Peyer's patch (tissue), 4 donors: ENCODE results near the gene VPS39. TPM values are rescaled to one million over a fixed set of nuclear protein-coding genes. Genes with fewer than 3 reads are reported as not detected.

Experiments used
- DNase-seq, 3 donors: peaks; one replicate each; pipeline ENCODE4 v3.0.0-alpha.2; 2017 to 2019
- H3K27ac ChIP-seq, 4 donors: fragments of 200-600 bp; sonication (generic); one replicate each; pipeline ENCODE4 v1.5.1; 2016 to 2019
- H3K27me3 ChIP-seq, 2 donors: fragments of 200-600 bp; sonication (generic); one replicate each; pipeline ENCODE4 v1.5.1; 2019
- H3K36me3 ChIP-seq, 3 donors: fragments of 200-600 bp; sonication (generic); one replicate each; pipeline ENCODE4 v1.5.1; 2016 to 2019
- H3K4me1 ChIP-seq, 4 donors: fragments of 200-600 bp; sonication (generic); one replicate each; pipeline ENCODE4 v1.5.1; 2016 to 2019
- H3K4me3 ChIP-seq, 4 donors: fragments of 200-600 bp; sonication (generic); 1 replicate in 3 of 4; 2 replicates in 1 of 4; pipeline ENCODE4 v1.5.1; 2016 to 2019; ENCODE audit warnings: mild to moderate bottlenecking in 1 of 4
- H3K9me3 ChIP-seq, 4 donors: fragments of 200-600 bp; sonication (generic); one replicate each; pipeline ENCODE4 v1.5.1; 2016 to 2019; ENCODE audit warnings: mild to moderate bottlenecking in 1 of 4
- CTCF ChIP-seq, 6 experiments: fragments of 450-650 bp in 4 of 6; fragments of 200-600 bp in 2 of 6; sonication (generic) in 1 of 6; IDR thresholded peaks; one replicate each; pipeline ENCODE4 v1.5.1; 2017 to 2019; ENCODE audit warnings: antibody characterized with exemption in 6 of 6, mild to moderate bottlenecking in 3 of 6, moderate library complexity in 1 of 6
- POLR2A ChIP-seq, 2 donors: fragments of 450-650 bp; IDR thresholded peaks; one replicate each; pipeline ENCODE4 v1.5.1; 2017; ENCODE audit warnings: antibody characterized with exemption in 2 of 2, mild to moderate bottlenecking in 2 of 2, moderate library complexity in 2 of 2
- total RNA-seq, 4 donors: library from RNA; depleted of rRNA; stranded (reverse); fragments of >200 nt; gene quantifications; one replicate each; pipeline ENCODE4 v1.1.0, GENCODE V29; 2016

The VPS39 gene, protein sequence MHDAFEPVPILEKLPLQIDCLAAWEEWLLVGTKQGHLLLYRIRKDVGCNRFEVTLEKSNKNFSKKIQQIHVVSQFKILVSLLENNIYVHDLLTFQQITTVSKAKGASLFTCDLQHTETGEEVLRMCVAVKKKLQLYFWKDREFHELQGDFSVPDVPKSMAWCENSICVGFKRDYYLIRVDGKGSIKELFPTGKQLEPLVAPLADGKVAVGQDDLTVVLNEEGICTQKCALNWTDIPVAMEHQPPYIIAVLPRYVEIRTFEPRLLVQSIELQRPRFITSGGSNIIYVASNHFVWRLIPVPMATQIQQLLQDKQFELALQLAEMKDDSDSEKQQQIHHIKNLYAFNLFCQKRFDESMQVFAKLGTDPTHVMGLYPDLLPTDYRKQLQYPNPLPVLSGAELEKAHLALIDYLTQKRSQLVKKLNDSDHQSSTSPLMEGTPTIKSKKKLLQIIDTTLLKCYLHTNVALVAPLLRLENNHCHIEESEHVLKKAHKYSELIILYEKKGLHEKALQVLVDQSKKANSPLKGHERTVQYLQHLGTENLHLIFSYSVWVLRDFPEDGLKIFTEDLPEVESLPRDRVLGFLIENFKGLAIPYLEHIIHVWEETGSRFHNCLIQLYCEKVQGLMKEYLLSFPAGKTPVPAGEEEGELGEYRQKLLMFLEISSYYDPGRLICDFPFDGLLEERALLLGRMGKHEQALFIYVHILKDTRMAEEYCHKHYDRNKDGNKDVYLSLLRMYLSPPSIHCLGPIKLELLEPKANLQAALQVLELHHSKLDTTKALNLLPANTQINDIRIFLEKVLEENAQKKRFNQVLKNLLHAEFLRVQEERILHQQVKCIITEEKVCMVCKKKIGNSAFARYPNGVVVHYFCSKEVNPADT
- total RNA-seq, result 100 to 1,000 TPM; 141 to 314 (median 192) TPM

- H3K4me3 ChIP-seq, result peak within 1 kb of the TSS; percentile 66 to 89 (median 78)
- H3K36me3 ChIP-seq, result peaks cover 0 to 27% (median 0%) of the 10 kb centered on the region in 3 donors
- TF ChIP-seq POLR2A (IDR thresholded peaks at IDR 0.05) (peak; percentile 48 to 72), CTCF (IDR thresholded peaks at IDR 0.05) (no peak)
- peak within 1 kb of the TSS; percentile 61 to 84 (median 78) for H3K27ac ChIP-seq
- peak; percentile 86 to 93 (median 87) for DNase-seq
- no peaks in the 10 kb centered on the region for H3K9me3 ChIP-seq
- peaks cover 0 to 15% (median 0%) of the 10 kb centered on the region in 4 donors for H3K4me1 ChIP-seq
- H3K27me3 ChIP-seq, result no peaks in the 10 kb centered on the region
These were observed at the start of gene VPS39 for GRCh38 chr15:42207674-42208579. Gene VPS39 (minus strand): TSS chr15:42208304. CDS start chr15:42208153, 151 bp downstream.

- no peak overlapping the region for H3K4me3 ChIP-seq
These were observed 45.2 kb upstream of the VPS39 start for GRCh38 chr15:42253300-42253699.

GRCh38 chr15:42240823-42241222, 32.7 kb upstream of the VPS39 start:
- Histone ChIP-seq H3K27ac (no peak overlapping the region), H3K9me3 (no peaks in the 10 kb centered on the region), H3K4me3 (no peak overlapping the region), H3K27me3 (no peaks in the 10 kb centered on the region), H3K36me3 (peaks cover 0 to 66% (median 0%) of the 10 kb centered on the region in 3 donors), H3K4me1 (no peaks in the 10 kb centered on the region)
- DNase-seq, result no peak
- TF ChIP-seq POLR2A (IDR thresholded peaks at IDR 0.05), result no peak

More at GRCh38 chr15:42253300-42253699, 45.2 kb upstream of the VPS39 start:
- no peak for DNase-seq
- Histone ChIP-seq H3K4me1 (no peaks in the 10 kb centered on the region), H3K27ac (no peak overlapping the region), H3K36me3 (peaks cover 0 to 55% (median 0%) of the 10 kb centered on the region in 3 donors), H3K27me3 (no peaks in the 10 kb centered on the region), H3K9me3 (no peaks in the 10 kb centered on the region)
- TF ChIP-seq POLR2A (IDR thresholded peaks at IDR 0.05), result no peak
- no peak for TF ChIP-seq CTCF (IDR thresholded peaks at IDR 0.05)

- no peak overlapping the region for H3K27ac ChIP-seq
- no peaks in the 10 kb centered on the region for H3K4me1 ChIP-seq
- no peak for DNase-seq
- H3K4me3 ChIP-seq, result no peak overlapping the region
- TF ChIP-seq POLR2A (IDR thresholded peaks at IDR 0.05) (no peak), CTCF (IDR thresholded peaks at IDR 0.05) (no peak)
- H3K27me3 ChIP-seq, result no peaks in the 10 kb centered on the region
- no peaks in the 10 kb centered on the region for H3K9me3 ChIP-seq
- H3K36me3 ChIP-seq, result peaks cover 0 to 77% (median 0%) of the 10 kb centered on the region in 3 donors
These were observed 31.6 kb upstream of the VPS39 start for GRCh38 chr15:42239528-42240182.

DNA sequence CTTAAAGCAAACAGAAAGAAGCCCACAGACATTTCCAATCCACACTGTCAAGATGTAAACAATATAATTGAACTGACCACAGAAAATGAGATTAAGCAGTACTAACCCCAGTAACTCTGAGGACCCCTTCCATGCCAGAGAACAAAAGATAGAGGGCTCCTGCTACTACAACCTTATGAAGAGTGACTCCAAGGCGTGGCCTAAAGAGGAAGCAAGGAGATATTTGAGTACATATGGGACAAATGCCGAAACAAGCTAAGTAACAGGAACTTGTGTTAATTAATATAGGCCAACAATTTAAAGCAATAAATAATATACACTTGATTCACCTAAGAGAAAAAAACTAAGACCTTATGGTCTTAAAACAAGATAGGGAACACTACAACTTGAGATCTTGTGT, 25.0 kb upstream of the VPS39 start:
- Histone ChIP-seq H3K36me3 (peaks cover 0 to 77% (median 0%) of the 10 kb centered on the region in 3 donors), H3K4me3 (no peak overlapping the region), H3K4me1 (no peaks in the 10 kb centered on the region), H3K27ac (no peak overlapping the region), H3K27me3 (no peaks in the 10 kb centered on the region), H3K9me3 (no peaks in the 10 kb centered on the region)
- DNase-seq, result no peak
- no peak for TF ChIP-seq CTCF (IDR thresholded peaks at IDR 0.05)
